ENCODE measurements around the gene PPP2R5D. TPM values are rescaled to one million over a fixed set of nuclear protein-coding genes. Genes with fewer than 3 reads are reported as not detected.

The PPP2R5D gene
- polyA plus RNA-seq, 4 donors, result 63.3 to 70.8 (median 66.6) TPM

DNA sequence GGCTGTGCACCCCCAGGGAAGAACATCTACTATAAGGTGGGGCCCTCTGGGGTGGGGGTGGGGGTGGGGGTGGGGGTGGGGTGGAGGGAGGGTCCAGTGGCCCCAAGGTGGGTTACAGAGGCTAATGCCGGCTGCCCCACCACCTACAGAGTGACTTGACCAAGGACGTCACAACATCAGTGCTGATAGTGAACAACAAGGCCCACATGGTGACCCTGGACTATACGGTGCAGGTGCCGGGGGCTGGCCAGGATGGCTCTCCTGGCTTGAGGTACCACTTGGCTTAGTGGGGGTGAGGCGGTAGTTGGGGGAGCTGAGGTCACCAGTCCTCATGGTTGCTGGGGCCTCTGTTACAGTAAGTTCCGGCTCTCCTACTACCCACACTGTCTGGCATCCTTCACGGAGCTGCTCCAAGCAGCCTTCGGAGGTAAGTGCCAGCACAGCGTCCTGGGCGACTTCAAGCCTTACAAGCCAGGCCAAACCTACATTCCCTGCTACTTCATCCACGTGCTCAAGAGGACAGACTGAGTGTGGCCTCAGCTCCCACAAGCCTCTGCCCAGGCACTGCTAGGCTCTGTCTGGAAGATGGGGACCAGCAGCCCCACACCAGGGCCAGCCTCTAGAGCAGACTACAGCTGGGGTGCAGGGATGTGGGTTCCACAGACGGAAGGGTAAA is 21.1 kb upstream of the PPP2R5D start:
- no peak for DNase-seq (ENCODE audit: low read depth in 4 of 4, low spot score in 3 of 4)

DNA sequence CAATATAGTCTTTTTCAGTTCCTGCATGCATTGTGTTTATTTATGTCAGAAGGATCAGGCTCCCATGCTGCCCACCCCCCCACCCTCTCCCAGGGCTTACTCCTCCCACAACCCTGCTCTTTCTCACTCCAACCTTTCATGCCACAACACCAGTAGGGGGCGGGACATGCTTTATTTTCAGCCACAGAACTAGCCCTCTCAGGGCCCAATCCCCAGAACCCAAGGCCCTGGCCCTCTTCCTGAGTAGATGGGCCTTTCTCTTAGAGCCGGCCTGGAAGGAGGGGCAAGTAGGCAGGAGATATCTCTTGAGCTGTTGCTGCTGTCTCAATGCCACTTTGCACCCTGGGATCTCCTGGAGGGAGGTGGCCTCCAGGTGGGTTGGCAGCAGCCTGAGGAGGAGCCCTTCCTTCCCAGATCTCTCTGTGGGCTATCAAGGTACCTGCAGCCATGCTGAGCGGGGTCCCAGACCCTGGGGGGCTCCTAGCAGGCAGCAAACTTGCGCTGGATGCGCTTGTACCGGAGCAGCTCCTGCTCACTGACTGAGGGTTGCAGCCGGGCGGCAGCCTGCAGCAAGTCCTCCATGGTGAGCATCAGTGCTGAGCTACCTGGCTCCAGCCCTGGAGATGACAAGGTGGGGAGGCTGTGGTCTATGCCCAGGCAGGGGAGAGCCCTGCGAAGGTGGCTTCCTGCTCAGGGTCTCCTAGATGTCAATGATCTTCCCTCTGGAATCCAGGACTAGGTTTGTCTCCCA is 20.3 kb upstream of the PPP2R5D start:
- DNase-seq (ENCODE audit: low read depth in 4 of 4, low spot score in 3 of 4), result no peak

GRCh38 chr6:42966571-42966970 is 17.8 kb upstream of the PPP2R5D start:
- DNase-seq (ENCODE audit: low read depth in 4 of 4, low spot score in 3 of 4), result no peak

DNA sequence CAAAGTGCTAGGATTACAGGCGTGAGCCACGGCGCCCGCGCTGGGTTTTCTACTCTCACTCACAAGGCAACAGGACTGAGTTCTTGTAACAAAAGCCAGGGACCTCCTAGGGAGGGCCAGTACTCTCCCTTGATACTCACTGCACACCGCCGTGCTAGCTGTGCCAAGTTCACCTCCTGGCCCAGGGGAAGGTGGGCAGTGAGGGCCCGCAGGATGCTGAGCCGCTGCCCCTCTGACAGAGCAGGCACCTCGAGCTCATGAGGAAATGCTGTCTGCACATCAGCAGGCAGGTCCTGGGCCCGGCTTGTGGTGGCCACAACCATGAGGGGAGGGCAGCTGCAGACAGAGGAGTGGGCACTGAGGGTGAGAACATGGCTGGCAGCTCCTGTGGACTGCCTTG is 17.1 kb upstream of the PPP2R5D start:
- DNase-seq (ENCODE audit: low read depth in 4 of 4, low spot score in 3 of 4), result no peak

GRCh38 chr6:42968126-42968701 is 16.2 kb upstream of the PPP2R5D start:
- no peak for DNase-seq (ENCODE audit: low read depth in 4 of 4, low spot score in 3 of 4)

DNA sequence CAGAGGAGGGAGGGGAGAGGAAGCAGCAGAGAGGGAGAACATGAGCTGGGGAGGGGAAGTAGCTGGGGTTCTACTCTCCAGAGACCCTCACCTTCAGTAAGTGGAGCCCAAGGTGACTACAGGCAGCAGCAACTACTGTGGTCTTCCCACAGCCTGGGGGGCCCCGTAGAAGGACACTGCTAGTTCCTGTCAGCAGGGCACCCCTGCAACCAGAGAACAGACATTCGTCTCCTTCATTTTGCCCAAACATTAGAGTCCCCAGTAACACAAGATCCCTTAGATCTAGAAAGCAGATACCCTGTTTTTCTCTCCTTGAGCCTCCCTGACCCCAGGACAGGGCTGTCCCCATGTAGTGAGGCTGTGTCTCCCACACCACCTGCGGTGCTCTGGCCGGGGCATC is 15.6 kb upstream of the PPP2R5D start:
- no peak for DNase-seq (ENCODE audit: low read depth in 4 of 4, low spot score in 3 of 4)

GRCh38 chr6:42969431-42969830 is 14.9 kb upstream of the PPP2R5D start:
- no peak for DNase-seq (ENCODE audit: low read depth in 4 of 4, low spot score in 3 of 4)

DNA sequence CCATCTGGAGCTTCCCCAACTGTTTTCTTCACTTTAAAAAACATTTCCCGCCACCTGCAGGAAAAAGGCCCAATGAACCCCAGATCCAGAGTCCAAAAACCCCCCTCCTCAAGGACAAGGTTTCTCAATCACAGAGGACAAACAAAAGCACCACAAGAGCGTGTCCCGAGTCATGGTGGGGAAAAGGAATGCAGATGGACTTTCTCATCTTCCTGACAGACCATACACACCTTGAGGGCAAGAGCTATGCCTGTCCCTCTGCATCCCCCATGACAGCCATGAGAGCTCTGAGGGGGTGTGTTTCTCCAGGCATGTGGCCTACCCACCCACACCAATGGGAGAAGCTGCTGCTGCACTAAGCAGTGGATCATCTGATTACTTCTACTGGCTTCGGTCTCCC is 14.4 kb upstream of the PPP2R5D start:
- DNase-seq (ENCODE audit: low read depth in 4 of 4, low spot score in 3 of 4), result no peak

GRCh38 chr6:42970871-42971612 is 13.3 kb upstream of the PPP2R5D start:
- no peak for DNase-seq (ENCODE audit: low read depth in 4 of 4, low spot score in 3 of 4)

DNA sequence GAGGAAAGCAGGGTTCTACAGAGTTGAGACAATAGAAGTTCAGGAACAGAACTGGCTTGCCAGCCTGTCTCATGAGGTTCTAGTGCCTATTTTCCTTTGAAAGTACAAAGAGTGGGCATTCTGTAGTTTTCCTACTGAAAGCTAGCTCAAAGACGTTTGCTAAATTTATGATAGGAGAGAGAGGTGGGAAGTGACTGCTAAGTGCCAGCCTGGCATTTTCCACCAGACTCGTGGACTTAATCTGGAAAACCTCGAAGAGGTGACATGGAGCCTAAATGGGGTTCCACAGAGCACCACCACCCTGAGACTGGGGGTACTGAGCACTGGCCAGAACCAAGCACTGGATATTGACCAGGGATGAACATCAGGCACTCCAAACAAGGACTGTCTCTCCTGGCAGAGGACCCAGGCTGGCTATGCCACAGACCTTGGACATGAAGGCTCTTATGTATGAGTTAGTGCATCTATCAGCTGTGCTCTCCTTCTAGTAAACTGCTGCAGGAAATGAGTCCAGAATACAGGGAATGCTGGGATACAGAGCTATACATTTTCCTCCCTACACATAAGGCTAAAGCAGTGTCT is 12.5 kb upstream of the PPP2R5D start:
- DNase-seq (ENCODE audit: low read depth in 4 of 4, low spot score in 3 of 4), result no peak

DNA sequence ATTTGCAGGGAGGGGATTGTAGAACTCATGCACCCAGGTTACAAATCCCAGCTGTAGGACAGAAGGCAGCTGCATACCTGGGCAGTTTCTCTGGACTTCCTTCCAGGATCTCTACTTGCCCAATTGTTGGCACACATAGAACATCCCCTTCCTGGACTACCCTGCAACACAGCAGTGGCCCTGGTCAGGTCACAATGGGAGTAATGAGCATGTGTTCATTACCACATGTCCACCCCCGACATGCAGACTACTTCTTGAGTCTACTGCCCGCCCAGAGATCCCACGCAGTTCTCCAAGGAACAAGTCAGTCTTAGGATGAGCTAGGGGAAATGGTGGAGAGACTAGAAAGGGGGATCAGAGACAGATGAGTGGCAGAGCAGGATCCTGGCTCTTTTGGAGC is 10.4 kb upstream of the PPP2R5D start:
- no peak for DNase-seq (ENCODE audit: low read depth in 4 of 4, low spot score in 3 of 4)

- DNase-seq (ENCODE audit: low read depth in 4 of 4, low spot score in 3 of 4), result no peak
Measured at GRCh38 chr6:42974919-42975505, 9.4 kb upstream of the PPP2R5D start.

DNA sequence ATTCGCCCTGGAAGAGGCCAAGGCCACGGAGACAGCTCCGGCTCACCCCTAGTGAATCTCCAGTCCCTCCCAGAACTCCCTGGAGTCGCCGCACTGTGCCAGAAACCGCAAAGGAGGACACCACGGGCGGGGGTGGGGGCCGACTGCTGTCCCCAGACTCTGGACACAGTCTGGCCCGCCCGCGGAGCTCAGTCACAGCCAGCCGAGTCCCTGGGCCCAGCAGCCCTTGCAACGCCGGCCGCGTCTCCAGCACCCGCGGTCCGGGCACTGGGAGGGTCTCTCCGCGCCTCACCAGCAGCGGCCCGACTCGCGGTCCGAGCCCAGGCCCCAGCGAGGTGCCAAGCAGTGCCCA is 5.9 kb upstream of the PPP2R5D start:
- no peak for DNase-seq (ENCODE audit: low read depth in 4 of 4, low spot score in 3 of 4)

- peak; percentile 63 to 74 (median 68) for DNase-seq (ENCODE audit: low read depth in 4 of 4, low spot score in 3 of 4)
Measured at GRCh38 chr6:42978839-42979522, 5.4 kb upstream of the PPP2R5D start, which contains the start of gene PEX6. PEX6 (minus strand) TSS chr6:42979181; CDS start chr6:42979150, 31 bp downstream.

DNA sequence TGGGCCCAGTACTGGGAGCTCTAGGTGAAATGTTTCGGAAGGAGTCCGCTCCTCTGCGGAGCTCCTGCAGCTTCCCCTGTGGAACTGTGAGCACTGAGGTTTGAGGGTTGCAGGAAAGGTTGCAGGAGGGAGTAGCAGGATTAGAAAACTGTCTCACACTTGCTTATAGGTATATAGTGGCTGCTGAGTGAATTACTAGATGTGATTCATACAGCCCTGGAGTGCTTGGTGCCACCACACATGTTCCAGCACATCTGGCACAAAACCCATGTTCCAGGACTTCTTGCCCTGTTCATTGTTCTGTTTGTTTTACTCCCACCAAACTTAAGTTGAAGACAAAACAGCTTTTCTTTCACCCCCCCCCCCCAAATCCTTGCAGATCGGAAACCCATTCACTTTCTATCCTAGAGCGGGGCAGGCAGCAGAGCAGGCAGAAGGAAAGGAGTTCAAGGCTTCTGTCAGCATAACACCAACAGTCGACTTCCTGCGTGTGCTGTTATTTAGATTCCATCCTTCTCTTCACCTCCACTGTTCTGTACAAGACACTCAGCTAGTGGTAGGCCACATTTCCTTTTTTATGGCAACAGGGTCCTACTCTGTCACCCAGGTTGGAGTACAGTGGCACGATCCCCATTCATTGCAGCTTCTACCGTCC is 4.7 kb upstream of the PPP2R5D start:
- DNase-seq (ENCODE audit: low read depth in 4 of 4, low spot score in 3 of 4), result no peak

- no peak for DNase-seq (ENCODE audit: low read depth in 4 of 4, low spot score in 3 of 4)
Measured at GRCh38 chr6:42981836-42982235, 2.5 kb upstream of the PPP2R5D start.

DNA sequence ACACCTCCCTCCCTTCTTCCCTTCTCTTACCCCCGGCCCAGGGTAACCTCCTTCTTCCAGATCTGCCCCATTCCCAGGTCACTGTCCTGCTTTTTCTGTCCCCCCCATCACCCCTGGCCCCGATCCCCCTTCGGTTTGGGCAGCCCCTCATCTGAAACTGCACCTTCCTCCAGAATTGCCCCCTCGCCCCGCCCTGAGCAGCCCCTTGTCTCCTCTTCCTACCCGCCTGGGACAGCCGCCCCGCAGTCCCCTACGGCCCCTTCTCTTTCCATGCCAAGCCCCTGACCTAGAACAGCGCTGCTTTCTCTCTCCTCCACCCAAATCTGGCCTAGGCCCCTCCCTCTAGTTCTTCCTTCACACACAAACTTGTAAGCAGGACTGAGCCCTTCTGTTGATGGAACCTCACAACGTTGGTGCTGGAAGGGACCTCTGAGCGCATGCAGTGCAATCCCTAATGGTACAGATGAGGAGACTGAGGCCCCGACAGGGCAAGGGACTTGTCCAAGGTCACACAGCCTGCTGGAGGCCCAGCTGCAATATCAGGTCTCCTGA is 630 bp downstream of the PPP2R5D start:
- no peak for DNase-seq (ENCODE audit: low read depth in 4 of 4, low spot score in 3 of 4)

- DNase-seq (ENCODE audit: low read depth in 4 of 4, low spot score in 3 of 4), result no peak
Measured at GRCh38 chr6:42987533-42988451, 3.4 kb downstream of the PPP2R5D start.
